ENCODE measurements around the gene TIMP2.
"Not testable (repeated sequence)": the region's sequence is repeated elsewhere in the genome, so short reads cannot be mapped to it uniquely, and the experiment has no call there.

The TIMP2 gene

DNA sequence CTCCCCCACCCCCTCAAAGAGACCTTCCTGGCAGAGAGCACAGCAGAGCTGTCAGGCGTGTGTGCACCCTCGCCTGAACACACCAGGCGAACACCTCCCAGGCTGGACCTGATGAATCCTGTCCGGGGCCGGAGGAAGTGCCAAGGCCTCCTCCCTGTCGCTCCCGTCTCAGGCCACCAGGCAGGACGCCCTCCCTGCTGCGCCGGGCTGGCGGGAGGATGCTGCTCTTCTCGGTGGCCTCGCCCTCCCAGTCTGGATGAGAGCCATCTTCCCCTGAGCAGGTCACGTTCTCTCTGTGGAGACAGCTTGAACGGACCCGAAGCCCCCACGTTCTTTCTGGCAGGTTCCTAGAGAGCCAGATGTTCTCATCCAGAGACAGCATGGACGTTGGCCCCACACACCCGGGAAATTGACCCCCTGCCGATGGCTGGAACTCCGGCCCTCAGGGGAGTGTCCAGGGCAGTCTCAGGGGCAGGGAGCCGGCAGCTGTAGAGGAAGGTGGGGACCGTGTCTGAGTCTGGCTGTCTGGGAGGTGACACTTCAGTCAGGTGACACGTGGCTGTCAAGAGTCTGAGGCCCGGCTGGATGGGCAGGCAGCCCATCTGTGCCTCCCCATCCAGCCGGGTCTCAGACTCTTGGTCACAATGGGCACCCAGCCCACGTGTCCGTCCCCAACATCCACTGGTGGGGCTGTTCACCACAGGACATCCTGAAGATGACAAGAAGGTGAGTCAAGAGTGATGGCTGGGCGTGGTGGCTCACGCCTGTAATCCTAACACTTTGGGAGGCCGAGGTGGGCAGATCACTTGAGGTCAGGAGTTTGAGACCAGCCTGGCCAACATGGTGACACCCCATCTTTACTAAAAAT lies 5.0 kb upstream of the TIMP2 start:
- DNase-seq, result no peak

DNA sequence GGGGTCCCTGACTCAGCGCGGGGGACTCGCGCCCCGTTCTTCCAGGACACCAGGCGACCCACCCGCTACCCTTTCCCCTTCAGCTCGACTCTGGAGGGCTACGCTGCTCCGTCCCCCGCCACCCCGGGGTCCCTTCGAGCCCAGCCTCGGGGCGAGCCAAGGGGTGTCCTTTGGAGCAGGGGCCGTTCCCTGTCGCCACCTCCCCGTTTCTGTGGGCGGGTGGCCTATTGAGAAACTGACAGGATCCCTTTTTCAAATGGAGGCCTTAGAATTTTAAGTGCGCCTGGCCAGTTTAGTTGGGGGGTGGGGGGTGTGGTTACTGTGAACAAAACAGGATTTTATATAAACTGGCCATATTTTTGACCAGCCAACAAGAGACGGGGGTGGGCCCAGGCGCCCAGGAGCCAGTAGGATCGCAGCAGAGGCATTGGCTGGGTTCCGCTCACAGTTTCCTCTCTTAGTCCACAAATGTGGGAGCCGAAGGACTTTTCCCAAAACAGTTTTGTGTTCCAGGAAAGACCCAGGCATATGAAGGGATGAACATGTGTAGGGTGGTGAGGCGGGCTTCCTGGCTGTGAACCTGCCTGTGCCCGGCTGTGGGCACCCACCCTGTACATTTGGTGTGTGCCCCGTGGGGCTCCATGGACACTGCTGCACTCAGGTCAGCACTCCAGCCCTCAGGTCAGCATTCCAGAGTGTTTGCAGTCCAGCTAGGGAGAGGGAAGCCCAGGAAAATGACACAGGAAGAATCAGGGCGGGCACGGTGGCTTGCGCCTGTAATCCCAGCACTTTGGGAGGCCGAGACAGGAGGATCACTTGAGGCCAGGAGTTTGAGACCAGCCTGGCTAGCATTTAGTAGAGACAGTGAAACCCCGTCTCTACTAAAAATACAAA lies 722 bp upstream of the TIMP2 start:
- DNase-seq, result no peak

DNA sequence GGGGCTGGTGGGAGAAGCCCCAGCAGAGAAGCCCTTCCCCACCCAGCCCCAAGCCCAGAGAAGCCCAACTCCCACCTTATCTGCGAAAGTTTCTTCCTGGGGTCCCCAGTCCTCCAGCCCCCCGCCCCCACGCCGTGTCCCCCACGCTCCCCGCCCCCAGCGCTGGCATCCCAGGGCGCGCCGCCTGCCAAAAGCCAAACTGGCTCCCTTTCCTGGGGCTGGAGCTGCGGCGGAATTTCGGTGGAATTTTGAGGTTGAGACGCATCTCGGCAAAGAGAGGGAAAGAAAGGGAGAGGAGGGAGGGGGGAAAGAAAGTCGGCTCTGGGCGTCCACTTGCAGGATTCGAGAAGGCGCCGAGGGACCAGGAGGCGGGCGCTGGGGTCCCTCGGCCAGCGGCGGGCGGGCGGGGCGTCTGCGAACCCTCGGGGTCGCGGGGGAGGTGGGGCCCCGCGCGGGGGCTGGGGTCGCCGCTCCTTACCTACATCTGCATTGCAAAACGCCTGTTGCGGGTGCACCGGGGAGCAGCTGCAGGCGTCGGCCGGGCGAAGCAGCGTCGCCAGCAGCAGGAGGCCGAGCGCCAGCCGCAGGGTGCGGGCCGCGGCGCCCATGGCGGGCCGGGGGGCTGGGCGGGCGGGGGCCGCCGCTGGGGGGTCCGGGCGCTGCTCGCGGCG lies 571 bp downstream of the TIMP2 start:
- DNase-seq, result no peak

DNA sequence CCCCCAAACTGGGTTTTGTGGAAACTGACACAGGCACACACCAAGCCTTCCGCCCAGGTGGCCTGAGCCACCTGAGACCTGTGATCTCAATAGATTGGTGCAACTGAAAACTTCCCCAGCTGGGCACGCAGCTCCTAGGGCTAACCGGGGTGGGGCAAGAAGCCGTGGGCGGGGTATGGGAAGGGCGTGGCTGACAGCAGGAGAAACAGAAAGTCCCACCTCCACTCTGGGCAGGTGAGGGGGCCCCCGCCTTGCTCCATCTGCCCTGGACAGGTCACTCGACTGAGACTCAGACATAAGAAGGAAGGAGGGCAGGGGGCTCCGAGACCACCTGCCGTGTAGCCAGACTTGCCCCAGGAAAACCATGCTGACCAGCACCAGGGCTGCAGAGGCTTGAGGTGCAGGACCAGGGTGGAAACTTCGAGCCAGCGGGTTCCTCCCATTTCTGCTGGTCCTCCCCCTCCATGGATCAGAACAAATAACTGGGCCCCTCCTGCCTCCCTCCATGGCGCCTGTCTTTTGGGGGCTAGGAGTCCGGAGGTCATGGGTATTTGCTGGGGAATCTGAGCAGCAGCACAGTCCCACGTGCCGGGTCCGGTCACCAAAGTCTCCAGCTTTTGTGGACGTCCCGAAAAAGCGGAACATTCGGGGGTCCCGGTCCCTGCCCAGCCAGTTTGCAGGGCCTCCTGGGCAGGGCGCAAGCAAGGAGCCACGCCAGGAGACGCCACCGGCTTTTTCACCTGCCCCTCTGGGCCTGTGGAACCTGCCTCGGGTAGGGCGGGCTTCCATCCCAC lies 1.3 kb downstream of the TIMP2 start:
- peak; percentile 28 for DNase-seq

DNA sequence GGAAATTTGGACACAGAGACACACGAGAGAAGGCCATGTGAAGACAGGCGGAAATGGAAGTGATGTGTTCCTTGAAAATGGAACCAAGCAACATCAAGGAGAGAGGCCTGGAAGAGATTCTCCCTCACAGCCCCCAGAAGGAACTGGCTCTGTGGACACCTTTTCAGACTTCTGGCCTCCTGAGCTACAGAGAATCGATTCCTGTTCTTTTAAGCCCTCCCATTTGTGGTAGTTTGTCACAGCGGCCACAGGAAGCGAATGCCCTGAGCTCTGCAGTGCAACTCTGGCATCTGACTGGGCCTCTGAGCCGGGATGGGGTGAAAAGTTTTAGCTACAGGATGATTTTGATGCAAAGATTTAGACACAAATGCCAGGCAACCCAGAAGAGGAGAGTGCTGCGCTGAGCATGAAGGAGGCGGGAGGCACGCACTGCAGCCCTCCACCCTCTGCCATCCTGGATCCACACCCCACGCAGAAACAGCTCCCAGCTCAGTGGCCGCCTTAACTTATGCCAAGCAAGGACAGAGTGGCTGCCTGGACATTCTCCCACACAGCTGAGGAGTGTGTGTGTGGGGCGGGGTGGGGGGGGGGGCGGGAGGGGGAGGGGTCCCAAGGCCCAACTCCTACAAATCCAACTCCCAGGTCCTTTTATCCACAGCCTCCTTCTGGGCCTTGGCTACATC lies 2.2 kb downstream of the TIMP2 start:
- no peak for DNase-seq

DNA sequence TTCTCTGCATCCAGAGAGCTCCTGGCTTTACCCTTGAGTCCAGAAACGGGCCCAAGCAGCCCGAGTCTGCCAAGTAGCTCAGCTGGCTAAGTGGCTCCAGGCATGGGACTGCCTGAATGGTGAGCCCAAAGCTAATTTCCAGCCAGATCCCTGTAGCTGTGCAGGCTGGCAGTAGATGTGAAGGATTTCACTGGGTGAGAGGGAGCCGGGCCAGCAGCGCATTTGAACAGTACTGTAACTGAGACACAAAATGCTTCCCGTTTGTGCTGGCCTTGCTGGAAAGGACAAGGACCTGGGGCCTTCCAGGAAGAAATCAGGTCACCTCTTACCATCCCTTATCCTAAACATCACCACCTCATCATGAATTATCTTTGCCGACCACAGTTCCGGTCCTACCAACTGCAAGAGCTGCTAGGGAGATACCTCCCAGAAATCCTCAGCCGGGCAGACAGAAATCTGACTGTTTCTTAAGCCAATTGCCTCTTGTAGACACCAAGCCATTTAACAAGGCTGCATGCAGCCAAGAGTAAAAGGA lies 3.7 kb downstream of the TIMP2 start:
- DNase-seq, result no peak

DNA sequence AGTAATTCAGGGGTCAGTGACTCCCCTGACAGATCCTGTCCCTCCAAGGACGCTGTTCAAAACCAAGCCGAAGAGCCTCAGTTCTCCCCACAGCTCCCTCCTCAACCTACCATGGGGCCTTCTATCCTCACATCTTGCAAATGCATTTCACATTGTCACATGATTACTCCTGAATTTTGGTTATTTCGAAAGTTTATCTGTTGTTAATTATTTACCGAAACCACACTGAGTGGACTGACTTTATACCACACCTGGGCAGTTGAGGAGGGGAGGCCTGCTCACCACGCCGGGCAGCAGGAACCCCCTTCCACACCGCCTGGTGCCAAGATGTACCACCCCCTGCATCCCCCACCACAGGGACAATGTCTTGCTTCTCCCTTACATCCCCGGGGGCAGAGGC lies 4.7 kb downstream of the TIMP2 start:
- DNase-seq, result no peak

DNA sequence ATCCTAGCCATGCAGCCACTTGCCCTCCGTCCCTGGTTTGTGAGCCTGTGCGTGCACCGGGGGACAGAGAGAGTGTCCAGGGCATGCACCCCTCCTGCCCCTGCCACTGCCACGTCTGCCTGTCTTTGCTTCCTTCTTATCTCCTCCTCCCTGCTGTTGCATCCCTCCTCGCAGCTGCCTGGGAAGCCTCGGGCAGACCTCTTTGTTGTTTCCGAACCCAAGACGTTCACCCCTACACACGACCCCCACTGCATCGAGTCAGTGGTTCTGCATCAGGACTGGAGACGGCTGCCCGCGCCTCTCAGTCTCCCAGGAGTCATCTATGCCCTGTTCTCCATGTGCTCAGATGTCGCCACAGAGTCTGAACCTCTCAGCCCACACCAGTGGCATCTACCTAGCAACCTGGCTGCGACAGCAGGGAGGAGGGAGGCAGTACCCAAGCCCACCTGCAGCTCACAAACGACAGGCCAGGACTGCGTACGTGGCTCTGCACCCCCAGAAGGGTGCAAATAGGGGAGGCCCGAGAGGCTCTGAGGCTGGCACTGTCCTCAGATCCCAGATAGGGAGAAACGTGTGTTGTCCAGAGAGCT lies 5.2 kb downstream of the TIMP2 start:
- DNase-seq, result no peak

DNA sequence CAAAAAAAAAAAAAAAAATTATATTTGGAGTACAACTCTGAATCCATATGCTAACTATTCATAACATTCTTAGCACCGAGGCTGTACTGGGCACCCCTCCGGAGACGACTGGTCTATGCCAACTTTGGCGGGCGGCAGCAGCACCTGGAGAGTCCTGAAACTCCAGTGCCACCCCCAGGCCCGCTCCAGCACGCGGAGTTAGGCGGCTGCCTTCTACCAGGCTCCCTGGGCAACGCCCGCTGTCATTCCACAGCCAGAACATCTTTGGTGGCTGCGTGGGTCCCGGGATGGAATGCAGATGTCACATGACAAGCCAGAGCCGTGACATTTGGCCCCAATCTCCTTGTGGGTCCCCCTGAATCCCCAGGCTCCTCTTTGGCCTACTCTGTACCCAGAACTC lies 6.2 kb downstream of the TIMP2 start:
- DNase-seq, result no peak

DNA sequence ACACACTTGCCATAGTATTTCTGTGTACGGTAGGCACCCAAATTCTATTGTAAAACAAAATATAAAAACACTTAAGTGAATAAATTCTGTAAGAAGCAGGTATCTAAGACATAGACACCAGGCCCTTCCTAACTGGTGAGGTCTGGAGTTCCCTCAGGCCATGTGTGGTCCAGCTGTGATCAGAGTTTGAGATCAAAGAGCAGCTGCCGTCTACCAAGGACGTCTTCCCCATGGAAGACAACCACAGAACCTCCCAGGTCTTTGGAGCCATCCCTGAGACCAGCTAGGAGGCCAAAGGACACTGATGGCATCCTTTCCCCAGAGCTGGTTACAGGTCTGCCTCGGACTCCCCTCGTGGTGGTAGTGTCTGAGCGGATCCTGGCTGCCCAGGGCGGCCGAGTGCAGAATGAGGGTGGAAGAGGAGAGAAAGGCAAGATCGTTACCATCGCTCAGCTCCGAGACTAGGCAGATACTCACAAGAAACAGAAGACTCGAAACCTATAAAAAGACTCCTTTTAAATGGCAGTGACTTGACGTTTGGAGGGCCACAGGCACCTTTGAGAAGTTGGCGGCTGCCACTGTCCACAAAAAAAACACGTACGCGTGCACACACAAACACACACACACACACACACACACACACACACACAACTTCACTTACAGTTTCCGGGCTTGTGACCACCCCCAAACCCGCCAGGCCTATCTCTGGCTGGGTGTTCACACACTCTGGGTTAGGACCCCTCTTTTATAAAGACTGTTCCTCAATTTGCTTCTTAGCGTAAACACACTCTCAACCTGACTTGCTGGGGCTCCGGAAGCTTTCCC lies 7.5 kb downstream of the TIMP2 start:
- no peak for DNase-seq

DNA sequence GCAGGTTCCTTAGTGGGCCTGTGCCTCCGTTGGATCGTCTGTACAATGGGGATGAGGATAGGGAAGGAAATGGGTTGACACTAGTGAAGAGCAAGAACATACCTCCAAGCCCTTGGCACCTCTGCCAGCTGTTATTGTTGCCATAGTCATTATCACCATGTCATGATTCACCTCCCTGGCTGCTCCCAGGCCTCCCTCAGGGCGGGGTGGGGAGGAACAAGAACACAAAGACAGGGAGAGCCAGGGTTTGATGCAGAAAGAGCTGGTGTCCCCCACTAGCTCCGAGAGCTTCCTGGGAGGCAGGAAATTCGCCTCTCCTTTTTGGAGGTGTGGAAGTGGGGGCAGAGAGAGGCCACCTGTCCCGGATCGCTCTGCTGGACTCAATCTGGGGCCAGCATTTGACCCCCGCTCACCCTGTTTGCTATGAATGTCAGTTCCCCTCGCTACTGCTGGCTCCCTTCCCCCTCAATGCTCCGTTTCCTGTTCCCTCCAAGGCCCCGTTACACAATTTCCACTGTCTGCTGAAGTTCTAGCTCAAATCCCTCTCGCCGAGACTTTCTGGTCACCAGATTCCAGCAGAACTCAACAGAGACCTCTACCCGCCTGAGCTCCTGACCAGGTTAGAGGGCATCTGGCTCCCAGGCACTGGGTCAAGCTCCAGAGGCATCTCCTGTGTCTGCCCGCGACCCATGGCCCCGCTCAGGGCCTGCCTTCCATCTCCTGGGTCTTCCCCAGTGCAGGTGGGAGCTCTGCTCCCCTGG lies 9.1 kb downstream of the TIMP2 start:
- no peak for DNase-seq

DNA sequence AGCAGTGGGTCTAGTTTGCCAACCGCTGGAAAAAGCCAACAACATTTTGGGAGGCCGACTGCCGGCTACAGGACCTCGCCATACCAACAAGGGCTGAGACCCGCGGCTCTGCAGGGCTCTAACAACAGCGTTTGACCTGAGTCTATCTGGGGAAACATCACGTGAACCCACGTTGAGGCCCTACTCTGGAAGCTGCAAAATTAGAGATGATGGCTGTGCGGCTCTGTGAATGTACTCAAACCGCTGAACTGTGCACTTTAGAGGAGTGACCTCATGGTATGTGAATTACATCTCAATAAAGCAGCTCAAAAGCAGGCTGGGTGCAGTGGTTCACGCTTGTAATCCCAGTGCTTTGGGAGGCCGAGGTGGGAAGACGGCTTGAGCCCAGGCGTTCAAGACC lies 12.1 kb downstream of the TIMP2 start:
- no peak for DNase-seq

DNA sequence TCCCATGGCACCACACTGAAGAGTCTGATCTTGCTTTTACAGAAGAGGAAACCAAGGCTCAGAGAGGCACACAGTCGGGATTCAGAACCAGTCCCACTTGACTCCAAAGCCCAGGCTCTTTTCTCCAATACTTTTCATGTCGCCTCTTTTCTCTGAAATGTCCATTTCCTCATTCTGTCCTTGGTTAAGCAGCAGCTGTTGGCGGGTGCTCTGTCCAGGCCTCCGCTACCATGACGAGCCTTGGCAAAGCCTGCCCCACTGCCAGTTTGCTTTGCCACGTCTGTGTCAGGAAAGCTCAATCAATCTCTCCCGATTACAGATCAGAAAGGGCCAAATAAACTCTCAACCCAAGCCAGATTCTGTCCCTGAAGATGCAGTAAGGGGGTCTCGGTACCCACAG lies 13.1 kb downstream of the TIMP2 start:
- no peak for DNase-seq

DNA sequence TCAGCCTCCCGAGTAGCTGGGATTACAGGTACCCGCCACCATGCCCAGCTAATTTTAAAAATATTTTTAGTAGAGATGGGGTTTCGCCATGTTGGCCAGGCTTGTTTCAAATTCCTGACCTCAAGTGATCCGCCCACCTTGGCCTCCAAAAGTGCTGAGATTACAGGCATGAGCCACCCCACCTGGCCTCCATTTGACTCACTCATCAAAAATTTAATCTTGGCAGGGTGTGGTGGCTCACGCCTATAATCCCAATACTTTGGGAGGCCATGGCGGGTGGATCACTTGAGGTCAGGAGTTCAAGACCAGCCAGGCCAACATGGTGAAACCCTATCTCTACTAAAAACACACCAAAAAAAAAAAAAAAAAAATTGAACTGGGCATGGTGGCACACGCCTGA lies 13.6 kb downstream of the TIMP2 start:
- not testable (repeated sequence) for DNase-seq

DNA sequence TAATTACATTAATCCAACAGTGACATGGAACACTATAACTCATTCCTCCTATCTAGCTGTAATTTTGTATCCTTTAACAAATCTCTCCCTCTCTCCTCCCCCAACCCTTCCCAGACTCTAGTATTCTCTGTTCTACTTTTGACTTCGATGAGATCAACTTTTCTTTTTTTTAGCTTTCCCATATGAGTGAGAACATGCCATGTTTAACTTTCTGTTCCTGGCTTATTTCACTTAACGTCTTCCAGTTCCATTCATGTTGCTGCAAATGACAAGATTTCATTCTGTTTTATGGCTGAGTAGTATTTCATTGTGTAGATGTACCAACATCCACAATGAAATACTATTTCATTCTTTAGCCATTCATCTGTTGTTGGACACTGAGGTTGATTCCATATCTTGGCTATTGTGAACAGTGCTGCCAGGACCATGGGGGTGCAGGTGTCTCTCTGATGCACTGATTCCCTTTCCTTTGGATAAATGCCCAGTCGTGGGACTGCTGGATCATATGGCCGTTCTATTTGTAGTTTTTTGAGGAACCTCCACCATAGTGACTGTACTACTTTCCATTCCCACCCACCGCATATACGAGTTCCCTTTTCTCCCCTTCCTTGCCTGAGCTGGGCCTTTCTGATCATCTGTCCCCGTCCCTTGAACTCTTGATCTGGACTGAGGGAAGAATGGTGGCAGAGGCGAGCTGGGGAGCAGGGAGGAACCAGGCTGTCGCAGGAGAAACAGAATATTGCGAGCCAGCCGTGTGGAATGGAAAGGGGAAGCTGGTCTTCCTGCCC lies 14.5 kb downstream of the TIMP2 start:
- no peak for DNase-seq

DNA sequence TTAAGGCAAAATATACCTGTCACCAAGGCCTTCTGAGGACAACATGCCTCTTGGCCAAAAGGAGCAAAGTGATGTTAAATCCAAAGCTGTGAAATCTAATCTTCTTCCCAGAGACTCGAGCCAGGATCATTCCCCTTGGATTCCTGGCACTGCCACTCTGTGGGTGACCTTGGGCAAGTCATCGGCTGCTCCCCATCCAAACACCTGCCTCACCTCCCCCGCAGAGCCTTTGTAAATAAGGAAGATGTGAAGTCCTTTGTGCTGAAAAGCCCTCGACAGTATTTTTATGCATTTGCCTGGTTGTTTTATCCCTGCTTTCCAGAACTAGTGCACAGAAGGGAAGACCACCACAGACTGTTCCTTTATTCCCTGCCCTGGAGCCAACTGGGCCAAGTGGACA lies 16.8 kb downstream of the TIMP2 start:
- DNase-seq, result no peak

DNA sequence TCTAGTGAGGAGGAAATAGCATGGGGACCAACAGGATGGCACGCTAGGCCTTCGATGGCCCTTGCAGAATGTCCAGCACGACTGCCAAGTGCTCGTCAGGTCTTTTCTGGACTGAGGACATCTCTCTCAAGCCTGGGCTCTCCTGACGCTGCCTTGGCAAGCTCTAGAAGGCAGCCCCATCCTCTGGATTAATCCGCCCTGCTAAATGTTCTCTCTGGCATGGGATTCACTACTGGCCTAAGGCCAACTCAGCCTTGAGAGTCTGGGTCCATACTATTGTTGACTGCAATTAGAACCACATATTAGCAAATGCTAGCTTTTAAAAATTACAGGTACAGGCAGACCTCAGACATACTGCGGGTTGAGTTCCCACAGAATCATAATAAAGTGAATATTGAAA lies 19.6 kb downstream of the TIMP2 start:
- DNase-seq, result no peak

DNA sequence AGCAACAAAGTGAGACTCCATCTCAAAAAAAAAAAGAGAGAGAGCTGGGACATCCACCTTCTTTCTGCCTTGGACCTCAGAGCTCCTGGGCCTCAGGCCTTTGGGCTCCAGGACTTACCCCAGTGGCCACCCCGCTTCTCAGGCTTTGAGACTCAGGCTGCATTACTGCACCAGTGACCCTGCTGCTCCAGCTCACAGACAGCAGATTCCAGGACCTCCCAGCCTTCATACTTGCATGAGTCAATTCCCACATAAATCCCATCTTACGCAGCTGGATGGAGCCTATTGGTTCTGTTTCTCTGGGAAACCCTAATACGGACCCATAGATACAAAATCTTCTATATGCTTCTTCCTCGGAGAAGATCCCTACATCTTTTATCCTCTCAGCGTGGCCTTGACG lies 20.1 kb downstream of the TIMP2 start:
- no peak for DNase-seq

DNA sequence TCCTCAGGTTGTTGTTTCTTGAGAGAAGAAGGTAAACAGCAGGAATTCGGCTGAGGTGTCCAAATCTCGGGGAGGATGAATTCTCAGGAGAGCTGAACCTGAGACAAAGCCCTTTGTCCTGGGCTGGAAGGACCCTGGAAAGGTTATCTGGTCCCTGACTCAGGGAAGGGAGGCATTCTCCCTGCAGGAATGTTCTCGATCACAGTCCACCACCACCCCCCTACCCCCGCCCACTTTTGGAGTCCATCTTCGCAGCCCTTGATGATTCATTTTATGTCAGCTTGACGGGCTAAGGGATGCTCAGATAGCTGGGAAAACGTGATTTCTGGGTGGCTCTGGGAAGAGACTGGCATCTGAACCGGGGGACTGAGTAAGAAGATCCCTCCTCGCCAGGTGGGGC lies 20.8 kb downstream of the TIMP2 start:
- DNase-seq, result no peak

Data from effector CD4-positive, alpha-beta T cell (primary cell).